Panc1 (cell line): Measurements from ENCODE around the gene ACOXL. TPM values are rescaled to one million over a fixed set of nuclear protein-coding genes. Genes with fewer than 3 reads are reported as not detected.

Experiments used
- ATAC-seq: fragments of 200-7000 bp; cut with Tn5 transposase; 2 replicates; pipeline ENCODE4 v1.9.1; 2020; ENCODE audit warnings: mild to moderate bottlenecking, moderate library complexity
- BruUV-seq: library from RNA; stranded (reverse); fragments of 400-500 nt; replicated peaks from 2 replicates; lab custom pipeline; 2021; lab: Mats Ljungman, UMichigan
- CTCF ChIA-PET: fragments of 300-600 bp; sonication (Branson Sonifier 250); formaldehyde crosslinking; loops from one replicate; lab custom pipeline; 2022; ENCODE audit warnings: antibody characterized with exemption; lab: Charles Lee
- POLR2A ChIA-PET: fragments of 300-600 bp; sonication (Branson Sonifier 250); formaldehyde crosslinking; loops from one replicate; lab custom pipeline; 2022; ENCODE audit warnings: antibody characterized with exemption; lab: Charles Lee
- DNase-seq: peaks from one replicate; pipeline ENCODE4 v3.0.0-alpha.2; 2010; ENCODE audit warnings: low read depth, low spot score
- H3K27ac ChIP-seq: 2 replicates; pipeline ENCODE4 v1.5.1; 2011; ENCODE audit warnings: mild to moderate bottlenecking, low read length, inconsistent platforms
- H3K27me3 ChIP-seq: fragments of 200-500 bp; sonication (Bioruptor generic); 2 replicates; pipeline ENCODE4 v1.6.0; 2014; ENCODE audit warnings: low read length, inconsistent platforms; ENCODE audit not compliant: control insufficient read depth, insufficient read depth
- H3K36me3 ChIP-seq: fragments of 200-500 bp; sonication (Bioruptor generic); 2 replicates; pipeline ENCODE4 v1.5.1; 2014; ENCODE audit warnings: inconsistent platforms, mild to moderate bottlenecking, low read length, moderate library complexity; ENCODE audit not compliant: control insufficient read depth, insufficient read depth
- H3K4me1 ChIP-seq: 2 replicates; pipeline ENCODE4 v1.5.1; 2011; ENCODE audit warnings: inconsistent platforms, mild to moderate bottlenecking, low read length, moderate library complexity; ENCODE audit not compliant: control insufficient read depth, insufficient read depth
- H3K4me3 ChIP-seq, 2 experiments: 2 replicates each; pipeline ENCODE4 v1.5.1; 2011 to 2012; ENCODE audit warnings: low read depth in 2 of 2, low read length in 2 of 2, mild to moderate bottlenecking in 2 of 2, inconsistent platforms in 1 of 2, moderate library complexity in 1 of 2
- H3K9me3 ChIP-seq: fragments of 200-500 bp; sonication (Bioruptor generic); 2 replicates; pipeline ENCODE4 v1.5.1; 2014; ENCODE audit warnings: low read depth, mild to moderate bottlenecking, inconsistent platforms, low read length, moderate library complexity; ENCODE audit not compliant: control insufficient read depth, insufficient read depth
- POLR2AphosphoS5 ChIP-seq: IDR thresholded peaks from 2 replicates; pipeline ENCODE4 v1.6.1; 2012; ENCODE audit warnings: mild to moderate bottlenecking, low read depth, low read length, moderate library complexity
- SIN3A ChIP-seq: IDR thresholded peaks from 2 replicates; pipeline ENCODE4 v1.6.1; 2012; ENCODE audit warnings: low read depth, mild to moderate bottlenecking, low read length, moderate library complexity, borderline replicate concordance; ENCODE audit not compliant: insufficient read depth
- TCF7L2 ChIP-seq: IDR thresholded peaks from 2 replicates; pipeline ENCODE4 v1.6.1; 2011; ENCODE audit warnings: mild to moderate bottlenecking, low read depth, low read length, inconsistent platforms
- in situ Hi-C: cut with HindIII; loops from 2 replicates; pipeline ENCODE4 v1.10.0; 2016; ENCODE audit warnings: low sequenced_read_pairs, low pct_unique_long_range_greater_than_20kb
- intact Hi-C: fragments of 100-400 bp; cut with micrococcal nuclease; formaldehyde crosslinking; loops from one replicate; pipeline ENCODE4 v1.10.0; 2022; ENCODE audit not compliant: unreplicated experiment
- total RNA-seq: library from RNA; stranded (reverse); gene quantifications from one replicate; pipeline ENCODE4 v1.2.1, GENCODE V29; 2021; ENCODE audit not compliant: unreplicated experiment
- TF ChIP-seq, protein P1 (sequence below): fragments of 450-650 bp; IDR thresholded peaks from 2 replicates; pipeline ENCODE4 v1.5.1; 2017; ENCODE audit warnings: mild to moderate bottlenecking
- TF ChIP-seq, protein P2 (sequence below), 2 experiments: IDR thresholded peaks; 2 replicates each; pipeline ENCODE4 v1.6.1; 2011 to 2012; ENCODE audit warnings: low read depth in 2 of 2, control low read depth in 1 of 2, low read length in 1 of 2, mild to moderate bottlenecking in 1 of 2, moderate library complexity in 1 of 2; ENCODE audit not compliant: insufficient read depth in 1 of 2

ACOXL gene
- total RNA-seq, 1 experiment from 2014 or later, result 4.9 TPM

DNA sequence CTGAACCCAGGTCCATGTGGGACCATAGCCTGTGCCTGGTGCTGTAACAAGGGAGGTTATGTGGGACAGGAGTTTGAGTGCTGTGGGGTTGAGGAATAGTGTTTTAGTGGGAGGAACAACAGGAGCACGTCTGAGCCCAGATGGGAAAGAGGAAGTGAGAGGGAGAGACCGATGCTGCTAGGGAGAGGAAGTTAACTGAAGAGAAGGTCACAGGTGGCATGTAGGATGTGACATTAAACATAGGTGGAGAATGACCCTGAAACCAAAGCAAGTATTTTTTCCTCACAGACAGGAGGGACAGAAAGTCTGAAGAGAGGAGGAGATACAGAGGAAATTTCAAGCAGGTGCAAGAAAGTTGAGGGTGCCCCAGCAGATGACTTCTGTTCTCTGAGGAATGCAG is 87.8 kb downstream of the ACOXL start:
- H3K27ac ChIP-seq, result no peak overlapping the region
- peaks cover 14% of the 10 kb centered on the region; the same call in 1 of the 2 replicates for H3K9me3 ChIP-seq
- TF ChIP-seq, protein P1, sequence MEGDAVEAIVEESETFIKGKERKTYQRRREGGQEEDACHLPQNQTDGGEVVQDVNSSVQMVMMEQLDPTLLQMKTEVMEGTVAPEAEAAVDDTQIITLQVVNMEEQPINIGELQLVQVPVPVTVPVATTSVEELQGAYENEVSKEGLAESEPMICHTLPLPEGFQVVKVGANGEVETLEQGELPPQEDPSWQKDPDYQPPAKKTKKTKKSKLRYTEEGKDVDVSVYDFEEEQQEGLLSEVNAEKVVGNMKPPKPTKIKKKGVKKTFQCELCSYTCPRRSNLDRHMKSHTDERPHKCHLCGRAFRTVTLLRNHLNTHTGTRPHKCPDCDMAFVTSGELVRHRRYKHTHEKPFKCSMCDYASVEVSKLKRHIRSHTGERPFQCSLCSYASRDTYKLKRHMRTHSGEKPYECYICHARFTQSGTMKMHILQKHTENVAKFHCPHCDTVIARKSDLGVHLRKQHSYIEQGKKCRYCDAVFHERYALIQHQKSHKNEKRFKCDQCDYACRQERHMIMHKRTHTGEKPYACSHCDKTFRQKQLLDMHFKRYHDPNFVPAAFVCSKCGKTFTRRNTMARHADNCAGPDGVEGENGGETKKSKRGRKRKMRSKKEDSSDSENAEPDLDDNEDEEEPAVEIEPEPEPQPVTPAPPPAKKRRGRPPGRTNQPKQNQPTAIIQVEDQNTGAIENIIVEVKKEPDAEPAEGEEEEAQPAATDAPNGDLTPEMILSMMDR, result no peak
- TF ChIP-seq POLR2AphosphoS5 (no peak), TCF7L2 (no peak), SIN3A (no peak)
- TF ChIP-seq, protein P2, sequence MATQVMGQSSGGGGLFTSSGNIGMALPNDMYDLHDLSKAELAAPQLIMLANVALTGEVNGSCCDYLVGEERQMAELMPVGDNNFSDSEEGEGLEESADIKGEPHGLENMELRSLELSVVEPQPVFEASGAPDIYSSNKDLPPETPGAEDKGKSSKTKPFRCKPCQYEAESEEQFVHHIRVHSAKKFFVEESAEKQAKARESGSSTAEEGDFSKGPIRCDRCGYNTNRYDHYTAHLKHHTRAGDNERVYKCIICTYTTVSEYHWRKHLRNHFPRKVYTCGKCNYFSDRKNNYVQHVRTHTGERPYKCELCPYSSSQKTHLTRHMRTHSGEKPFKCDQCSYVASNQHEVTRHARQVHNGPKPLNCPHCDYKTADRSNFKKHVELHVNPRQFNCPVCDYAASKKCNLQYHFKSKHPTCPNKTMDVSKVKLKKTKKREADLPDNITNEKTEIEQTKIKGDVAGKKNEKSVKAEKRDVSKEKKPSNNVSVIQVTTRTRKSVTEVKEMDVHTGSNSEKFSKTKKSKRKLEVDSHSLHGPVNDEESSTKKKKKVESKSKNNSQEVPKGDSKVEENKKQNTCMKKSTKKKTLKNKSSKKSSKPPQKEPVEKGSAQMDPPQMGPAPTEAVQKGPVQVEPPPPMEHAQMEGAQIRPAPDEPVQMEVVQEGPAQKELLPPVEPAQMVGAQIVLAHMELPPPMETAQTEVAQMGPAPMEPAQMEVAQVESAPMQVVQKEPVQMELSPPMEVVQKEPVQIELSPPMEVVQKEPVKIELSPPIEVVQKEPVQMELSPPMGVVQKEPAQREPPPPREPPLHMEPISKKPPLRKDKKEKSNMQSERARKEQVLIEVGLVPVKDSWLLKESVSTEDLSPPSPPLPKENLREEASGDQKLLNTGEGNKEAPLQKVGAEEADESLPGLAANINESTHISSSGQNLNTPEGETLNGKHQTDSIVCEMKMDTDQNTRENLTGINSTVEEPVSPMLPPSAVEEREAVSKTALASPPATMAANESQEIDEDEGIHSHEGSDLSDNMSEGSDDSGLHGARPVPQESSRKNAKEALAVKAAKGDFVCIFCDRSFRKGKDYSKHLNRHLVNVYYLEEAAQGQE (IDR thresholded peaks at IDR 0.05; ENCODE audit: insufficient read depth in 1 of 2, low read depth in 2 of 2, low read length in 1 of 2), result no peak
- H3K27me3 ChIP-seq, result peaks cover 5% of the 10 kb centered on the region
- DNase-seq (no peak), ATAC-seq (no peak)
- in situ Hi-C loops (no loop called here), intact Hi-C loops (no loop called here)
- H3K4me3 ChIP-seq, result no peak overlapping the region
- POLR2A ChIA-PET, result no interaction called here
- no TSS peak for BruUV-seq
- no peaks in the 10 kb centered on the region for H3K4me1 ChIP-seq
- no peaks in the 10 kb centered on the region; the same call in 1 of the 2 replicates for H3K36me3 ChIP-seq
- CTCF ChIA-PET, result no interaction called here

DNA sequence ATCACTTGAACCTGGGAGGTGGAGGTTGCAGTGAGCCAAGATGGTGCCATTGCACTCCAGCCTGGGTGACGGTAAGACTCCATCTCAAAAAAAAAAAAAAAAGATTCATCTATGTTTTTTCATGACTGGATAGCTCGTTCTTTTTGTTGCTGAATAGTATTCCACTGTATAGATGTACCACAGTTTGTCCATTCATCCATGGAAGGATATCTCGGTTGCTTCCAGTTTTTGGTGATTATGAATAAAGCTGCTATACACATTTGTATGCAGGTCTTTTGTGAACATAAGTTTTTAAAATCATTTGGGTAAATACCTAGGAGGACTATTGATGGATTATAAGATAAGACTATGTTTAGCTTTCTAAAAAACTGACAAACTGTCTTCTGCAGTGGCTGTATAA is 90.8 kb downstream of the ACOXL start:
- in situ Hi-C loops, result no loop called here

More for the DNA sequence above, 90.8 kb downstream of the ACOXL start:
- Histone ChIP-seq H3K36me3 (no peaks in the 10 kb centered on the region; the same call in 1 of the 2 replicates), H3K4me3 (no peak overlapping the region), H3K9me3 (peaks cover 14% of the 10 kb centered on the region; the same call in 1 of the 2 replicates), H3K27me3 (peaks cover 5% of the 10 kb centered on the region), H3K27ac (no peak overlapping the region), H3K4me1 (no peaks in the 10 kb centered on the region)
- DNase-seq (no peak), ATAC-seq (no peak)
- ChIA-PET CTCF (no interaction called here), POLR2A (interaction anchor here (0.7 kb wide), 1 partner anchor 134 kb away, joined by 9 read pairs; no protein-coding TSS in a partner anchor)
- TF ChIP-seq, protein P1, result no peak
- TF ChIP-seq POLR2AphosphoS5 (no peak), TCF7L2 (no peak), SIN3A (no peak)
- TF ChIP-seq, protein P2 (IDR thresholded peaks at IDR 0.05; ENCODE audit: insufficient read depth in 1 of 2, low read depth in 2 of 2, low read length in 1 of 2), result no peak
- BruUV-seq, result no TSS peak
- intact Hi-C loops, result no loop called here
